MM.1S (cell line): ENCODE measurements around the gene SRP9.

Source experiments
- DNase-seq: peaks from one replicate; pipeline ENCODE4 v3.0.0-alpha.2; 2015
- H2AFZ ChIP-seq: fragments of 300-600 bp; sonication (generic); 2 replicates; pipeline ENCODE4 v1.6.0; 2016; ENCODE audit warnings: antibody characterized with exemption, low read length
- H3F3A ChIP-seq: fragments of 300-600 bp; sonication (generic); 2 replicates; pipeline ENCODE4 v1.6.1; 2016; ENCODE audit warnings: mild to moderate bottlenecking, antibody characterized with exemption, low read length, moderate library complexity, mixed read lengths; ENCODE audit not compliant: insufficient read depth
- H3K27ac ChIP-seq: fragments of 300-600 bp; sonication (generic); 2 replicates; pipeline ENCODE4 v1.5.1; 2016; ENCODE audit warnings: mild to moderate bottlenecking, low read length
- H3K27me3 ChIP-seq: fragments of 300-600 bp; sonication (generic); replicated peaks from 2 replicates; pipeline ENCODE4 v1.6.0; 2016; ENCODE audit warnings: low read length; ENCODE audit not compliant: insufficient read depth
- H3K36me3 ChIP-seq: fragments of 300-600 bp; sonication (generic); replicated peaks from 2 replicates; pipeline ENCODE4 v1.6.1; 2016; ENCODE audit warnings: mild to moderate bottlenecking, low read length, mixed read lengths; ENCODE audit not compliant: insufficient read depth
- H3K4me1 ChIP-seq: fragments of 300-600 bp; sonication (generic); 2 replicates; pipeline ENCODE4 v1.6.1; 2016; ENCODE audit warnings: low read length, mixed read lengths
- H3K4me2 ChIP-seq: fragments of 300-600 bp; sonication (generic); 2 replicates; pipeline ENCODE4 v1.6.0; 2016; ENCODE audit warnings: low read depth, low read length
- H3K4me3 ChIP-seq: fragments of 300-600 bp; sonication (generic); 2 replicates; pipeline ENCODE4 v1.5.1; 2016; ENCODE audit warnings: low read length, mixed read lengths
- H3K79me2 ChIP-seq: fragments of 300-600 bp; sonication (generic); 2 replicates; pipeline ENCODE4 v1.6.1; 2016; ENCODE audit warnings: mixed run types, low read length, mixed read lengths
- H3K9ac ChIP-seq: fragments of 300-600 bp; sonication (generic); 2 replicates; pipeline ENCODE4 v1.6.1; 2016; ENCODE audit warnings: low read length, mixed read lengths
- H3K9me2 ChIP-seq: fragments of 300-600 bp; sonication (generic); replicated peaks from 2 replicates; pipeline ENCODE4 v1.6.1; 2016; ENCODE audit warnings: mild to moderate bottlenecking, low read length, mixed read lengths; ENCODE audit not compliant: insufficient read depth
- H3K9me3 ChIP-seq: fragments of 300-600 bp; sonication (generic); replicated peaks from 2 replicates; pipeline ENCODE4 v1.6.1; 2016; ENCODE audit warnings: mild to moderate bottlenecking, low read length, mixed read lengths; ENCODE audit not compliant: insufficient read depth
- H4K20me1 ChIP-seq: fragments of 300-600 bp; sonication (generic); 2 replicates; pipeline ENCODE4 v1.6.1; 2016; ENCODE audit warnings: mild to moderate bottlenecking, low read length, moderate library complexity, mixed read lengths; ENCODE audit not compliant: insufficient read depth
- EZH2 ChIP-seq: fragments of 300-600 bp; sonication (generic); optimal IDR thresholded peaks from 2 replicates; pipeline ENCODE3; 2017; ENCODE audit warnings: low read depth, mild to moderate bottlenecking, antibody characterized with exemption, low read length, mixed read lengths
- EZH2phosphoT487 ChIP-seq: fragments of 300-600 bp; sonication (generic); IDR thresholded peaks from 2 replicates; pipeline ENCODE4 v1.6.1; 2018; ENCODE audit warnings: antibody characterized with exemption, low read length
- TF ChIP-seq, protein P1 (sequence below): fragments of 300-600 bp; sonication (generic); IDR thresholded peaks from 2 replicates; pipeline ENCODE4 v1.5.1; 2016; ENCODE audit warnings: antibody characterized with exemption, low read length, mixed read lengths

SRP9 gene

DNA sequence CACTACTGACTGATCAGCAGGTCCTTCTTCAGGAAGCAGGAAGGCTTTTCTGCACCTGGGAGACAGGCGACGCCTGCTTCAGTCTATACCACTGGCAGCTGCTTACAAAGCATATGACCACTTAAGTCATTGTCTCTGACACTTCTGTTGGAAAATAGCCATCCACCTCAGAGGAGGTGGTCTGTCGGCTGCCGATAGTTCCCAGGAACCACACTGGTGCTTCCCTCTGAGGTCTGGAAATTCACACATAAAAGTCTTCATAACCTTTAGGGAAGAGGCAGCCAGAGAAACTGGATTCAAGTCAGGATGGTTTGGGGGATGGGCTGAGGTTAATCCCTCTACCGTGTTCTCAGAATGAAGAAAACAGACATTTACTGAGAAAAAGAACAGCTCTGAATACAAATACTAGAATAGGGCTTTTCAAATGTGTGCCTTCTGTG lies 15.6 kb upstream of the SRP9 start:
- Histone ChIP-seq H3K27me3 (no peaks in the 10 kb centered on the region), H4K20me1 (no peaks in the 10 kb centered on the region), H3K9me3 (no peaks in the 10 kb centered on the region), H3K27ac (no peak overlapping the region), H3K36me3 (no peaks in the 10 kb centered on the region), H3K4me2 (no peak overlapping the region), H3K9me2 (no peaks in the 10 kb centered on the region), H3K79me2 (no peaks in the 10 kb centered on the region), H3K9ac (no peak overlapping the region), H3K4me3 (no peak overlapping the region), H3F3A (no peaks in the 10 kb centered on the region), H2AFZ (no peak overlapping the region), H3K4me1 (no peaks in the 10 kb centered on the region)
- no peak for DNase-seq
- TF ChIP-seq, protein P1, sequence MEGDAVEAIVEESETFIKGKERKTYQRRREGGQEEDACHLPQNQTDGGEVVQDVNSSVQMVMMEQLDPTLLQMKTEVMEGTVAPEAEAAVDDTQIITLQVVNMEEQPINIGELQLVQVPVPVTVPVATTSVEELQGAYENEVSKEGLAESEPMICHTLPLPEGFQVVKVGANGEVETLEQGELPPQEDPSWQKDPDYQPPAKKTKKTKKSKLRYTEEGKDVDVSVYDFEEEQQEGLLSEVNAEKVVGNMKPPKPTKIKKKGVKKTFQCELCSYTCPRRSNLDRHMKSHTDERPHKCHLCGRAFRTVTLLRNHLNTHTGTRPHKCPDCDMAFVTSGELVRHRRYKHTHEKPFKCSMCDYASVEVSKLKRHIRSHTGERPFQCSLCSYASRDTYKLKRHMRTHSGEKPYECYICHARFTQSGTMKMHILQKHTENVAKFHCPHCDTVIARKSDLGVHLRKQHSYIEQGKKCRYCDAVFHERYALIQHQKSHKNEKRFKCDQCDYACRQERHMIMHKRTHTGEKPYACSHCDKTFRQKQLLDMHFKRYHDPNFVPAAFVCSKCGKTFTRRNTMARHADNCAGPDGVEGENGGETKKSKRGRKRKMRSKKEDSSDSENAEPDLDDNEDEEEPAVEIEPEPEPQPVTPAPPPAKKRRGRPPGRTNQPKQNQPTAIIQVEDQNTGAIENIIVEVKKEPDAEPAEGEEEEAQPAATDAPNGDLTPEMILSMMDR = no peak
- TF ChIP-seq EZH2phosphoT487 = no peak
- no peak for TF ChIP-seq EZH2

DNA sequence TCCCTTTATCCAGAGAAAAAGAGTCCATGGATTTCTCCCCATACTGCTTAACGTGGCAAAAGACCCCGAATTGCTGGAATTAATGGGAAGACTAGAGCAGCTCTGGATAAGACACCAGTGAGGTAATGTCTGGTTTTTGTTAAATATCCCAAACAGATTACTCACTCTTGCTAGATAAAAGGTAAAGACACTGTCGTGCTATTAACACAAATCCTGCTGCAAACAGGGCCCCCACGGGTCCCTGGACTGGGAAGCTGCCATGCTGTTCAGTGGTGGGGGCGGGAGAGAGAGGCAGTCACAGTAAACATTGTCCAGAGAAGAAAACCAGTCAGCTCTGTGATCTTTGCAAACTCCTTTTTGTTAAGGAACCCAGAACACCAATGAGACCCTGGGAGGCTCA lies 15.2 kb upstream of the SRP9 start:
- Histone ChIP-seq H3K4me3 (no peak overlapping the region), H3K27ac (no peak overlapping the region), H3K36me3 (no peaks in the 10 kb centered on the region), H3K4me1 (no peaks in the 10 kb centered on the region), H3K79me2 (no peaks in the 10 kb centered on the region), H3K4me2 (no peak overlapping the region), H3K9me3 (no peaks in the 10 kb centered on the region), H2AFZ (no peak overlapping the region), H3K9me2 (no peaks in the 10 kb centered on the region), H3K27me3 (no peaks in the 10 kb centered on the region), H3K9ac (no peak overlapping the region), H4K20me1 (no peaks in the 10 kb centered on the region), H3F3A (no peaks in the 10 kb centered on the region)
- no peak for TF ChIP-seq EZH2phosphoT487
- TF ChIP-seq, protein P1 = no peak
- no peak for TF ChIP-seq EZH2
- DNase-seq = no peak

DNA sequence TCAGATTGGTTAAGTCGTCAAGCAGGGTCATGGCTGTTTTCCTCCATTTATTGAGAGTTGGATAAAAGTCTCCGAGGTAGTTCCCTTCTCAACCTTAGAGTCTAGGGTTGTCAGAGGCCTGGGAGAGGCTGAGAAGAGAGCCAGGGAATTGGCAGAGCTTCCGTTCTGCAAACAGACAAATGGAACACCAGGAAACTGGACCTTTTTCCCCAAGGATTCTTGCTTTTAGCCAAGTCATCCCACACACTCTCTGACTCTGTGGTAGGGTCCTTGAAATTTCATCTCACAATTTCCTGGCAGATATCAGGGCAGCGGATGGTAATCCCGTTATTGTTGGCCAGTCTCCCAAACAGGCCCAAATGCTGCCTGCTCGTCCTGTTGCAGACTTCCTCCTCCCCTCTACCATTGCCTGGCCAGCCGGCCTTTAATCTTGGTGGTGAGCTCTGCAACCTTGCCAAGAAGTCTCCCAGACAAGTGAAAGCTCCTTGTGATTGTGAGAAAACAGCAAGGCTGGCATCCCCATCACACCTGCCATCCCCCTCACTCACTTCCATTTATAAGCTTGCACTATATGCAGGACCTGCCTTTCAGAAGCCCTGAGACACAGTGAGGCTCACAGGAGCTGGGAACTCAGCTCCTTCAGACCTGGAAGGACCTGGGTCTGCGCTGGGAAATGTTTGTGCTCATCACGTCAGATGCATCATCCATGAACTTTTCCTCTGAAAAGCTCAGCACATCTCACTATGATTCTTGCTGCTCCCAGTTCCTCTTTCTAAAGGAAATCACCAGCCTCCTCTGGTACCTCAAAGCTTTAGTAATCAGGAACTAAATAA lies 13.7 kb upstream of the SRP9 start:
- Histone ChIP-seq H3K9ac (no peak overlapping the region), H3K4me2 (no peak overlapping the region)
- no peak for DNase-seq

More for the DNA sequence above, 13.7 kb upstream of the SRP9 start:
- H2AFZ ChIP-seq = no peak overlapping the region
- H3K4me1 ChIP-seq = no peaks in the 10 kb centered on the region
- no peaks in the 10 kb centered on the region for H3K27me3 ChIP-seq
- no peak overlapping the region for H3K4me3 ChIP-seq
- H3K27ac ChIP-seq = no peak overlapping the region
- H3K79me2 ChIP-seq = no peaks in the 10 kb centered on the region
- H3K9me3 ChIP-seq = no peaks in the 10 kb centered on the region
- H4K20me1 ChIP-seq = no peaks in the 10 kb centered on the region
- no peaks in the 10 kb centered on the region for H3K9me2 ChIP-seq
- H3K36me3 ChIP-seq = no peaks in the 10 kb centered on the region
- no peaks in the 10 kb centered on the region for H3F3A ChIP-seq
- no peak for TF ChIP-seq EZH2phosphoT487
- no peak for TF ChIP-seq EZH2
- TF ChIP-seq, protein P1 = no peak
